Cardiac fibroblast (primary cell): ENCODE data around the gene TNS3.

Experiments used
- DNase-seq, 2 donors: peaks; one replicate each; pipeline versions ENCODE4 v3.0.0 to v3.0.0-alpha.2; 2010; ENCODE audit warnings: low read depth in 2 of 2
- H3K4me3 ChIP-seq, 2 donors: replicated peaks in 1 of 2; 1 replicate in 1 of 2; 2 replicates in 1 of 2; pipeline ENCODE4 v1.5.1; 2011; ENCODE audit warnings: low read depth in 2 of 2, low read length in 2 of 2, mild to moderate bottlenecking in 2 of 2, moderate library complexity in 1 of 2
- TF ChIP-seq, protein P1 (sequence below): IDR thresholded peaks from one replicate; pipeline ENCODE4 v1.5.1; 2011; ENCODE audit warnings: low read depth, mild to moderate bottlenecking, low read length, inconsistent platforms

The TNS3 gene

GRCh38 chr7:47226696-47227095 is 355.2 kb downstream of the TNS3 start:
- TF ChIP-seq, protein P1, sequence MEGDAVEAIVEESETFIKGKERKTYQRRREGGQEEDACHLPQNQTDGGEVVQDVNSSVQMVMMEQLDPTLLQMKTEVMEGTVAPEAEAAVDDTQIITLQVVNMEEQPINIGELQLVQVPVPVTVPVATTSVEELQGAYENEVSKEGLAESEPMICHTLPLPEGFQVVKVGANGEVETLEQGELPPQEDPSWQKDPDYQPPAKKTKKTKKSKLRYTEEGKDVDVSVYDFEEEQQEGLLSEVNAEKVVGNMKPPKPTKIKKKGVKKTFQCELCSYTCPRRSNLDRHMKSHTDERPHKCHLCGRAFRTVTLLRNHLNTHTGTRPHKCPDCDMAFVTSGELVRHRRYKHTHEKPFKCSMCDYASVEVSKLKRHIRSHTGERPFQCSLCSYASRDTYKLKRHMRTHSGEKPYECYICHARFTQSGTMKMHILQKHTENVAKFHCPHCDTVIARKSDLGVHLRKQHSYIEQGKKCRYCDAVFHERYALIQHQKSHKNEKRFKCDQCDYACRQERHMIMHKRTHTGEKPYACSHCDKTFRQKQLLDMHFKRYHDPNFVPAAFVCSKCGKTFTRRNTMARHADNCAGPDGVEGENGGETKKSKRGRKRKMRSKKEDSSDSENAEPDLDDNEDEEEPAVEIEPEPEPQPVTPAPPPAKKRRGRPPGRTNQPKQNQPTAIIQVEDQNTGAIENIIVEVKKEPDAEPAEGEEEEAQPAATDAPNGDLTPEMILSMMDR: no peak
- no peak for DNase-seq
- H3K4me3 ChIP-seq: no peak overlapping the region

DNA sequence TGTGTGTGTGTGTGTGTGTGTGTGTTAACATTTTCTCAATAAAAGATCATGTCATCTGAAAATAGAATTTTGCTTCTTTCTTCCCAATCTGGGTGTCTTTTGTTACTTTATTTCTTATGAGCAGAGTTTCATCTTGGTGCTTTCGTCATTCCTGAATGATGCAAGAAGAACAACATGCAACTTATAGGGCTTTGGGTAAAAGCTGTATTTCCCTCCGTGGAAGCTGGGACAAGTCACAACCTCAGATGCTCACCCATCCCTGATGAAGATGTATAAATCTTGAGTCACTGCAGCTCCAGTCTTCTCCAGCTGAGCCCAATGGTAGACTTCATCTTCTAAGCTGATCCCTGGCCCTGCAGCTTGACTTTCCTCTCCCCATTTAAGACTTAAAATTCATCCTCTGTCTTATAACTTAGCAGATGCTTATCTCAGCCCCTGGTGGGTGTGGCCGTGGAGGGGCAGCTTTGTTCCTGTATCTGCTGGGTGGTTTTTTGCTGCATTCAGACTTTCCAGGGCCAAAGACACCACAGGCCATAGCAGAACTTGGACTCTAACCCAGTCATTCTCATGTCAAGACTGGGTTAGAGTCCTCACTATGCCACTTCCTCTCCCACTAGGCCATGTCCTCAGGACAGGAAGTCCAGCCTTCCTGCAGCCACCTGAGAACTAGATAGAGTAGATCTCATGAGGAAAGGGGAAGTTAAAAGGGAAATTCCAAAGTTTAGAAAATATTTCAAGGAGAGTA is 356.4 kb downstream of the TNS3 start:
- TF ChIP-seq, protein P1: no peak
- peak in 1 of 2 donors; percentile 39 for DNase-seq
- H3K4me3 ChIP-seq: no peak overlapping the region
